CD4-positive, alpha-beta memory T cell (primary cell): ENCODE measurements around the gene HPSE2. TPM values are rescaled to one million over a fixed set of nuclear protein-coding genes. Genes with fewer than 3 reads are reported as not detected.

Experiments
- CTCF ChIA-PET: fragments of 350-600 bp; sonication (Branson Sonifier 250); formaldehyde crosslinking; loops from one replicate; lab custom pipeline; 2021; ENCODE audit warnings: inconsistent platforms; ENCODE audit not compliant: partially characterized antibody; lab: Charles Lee
- POLR2A ChIA-PET: fragments of 350-600 bp; sonication (Branson Sonifier 250); formaldehyde crosslinking; loops from one replicate; lab custom pipeline; 2021; ENCODE audit not compliant: partially characterized antibody; lab: Charles Lee
- DNase-seq, 5 donors: peaks; one replicate each; pipeline versions ENCODE4 v3.0.0 to v3.0.0-alpha.2; 2020 to 2022; ENCODE audit warnings: mixed read lengths in 1 of 5
- H3K27ac ChIP-seq: one replicate; pipeline ENCODE4 v1.7.0; 2013; ENCODE audit warnings: low read depth, low read length
- H3K27me3 ChIP-seq: 2 replicates; pipeline ENCODE4 v1.7.0; 2013; ENCODE audit warnings: mild to moderate bottlenecking, low read length, moderate library complexity; ENCODE audit not compliant: insufficient read depth
- H3K36me3 ChIP-seq: 2 replicates; pipeline ENCODE4 v1.7.0; 2013; ENCODE audit warnings: mild to moderate bottlenecking, low read length, moderate library complexity; ENCODE audit not compliant: insufficient read depth
- H3K4me1 ChIP-seq: 2 replicates; pipeline ENCODE4 v1.7.0; 2013; ENCODE audit warnings: mild to moderate bottlenecking, low read length, moderate library complexity; ENCODE audit not compliant: insufficient read depth
- H3K4me3 ChIP-seq, 2 donors: one replicate each; pipeline ENCODE4 v1.7.0; 2013; ENCODE audit warnings: low read length in 2 of 2, mild to moderate bottlenecking in 1 of 2
- H3K9me3 ChIP-seq, 2 donors: one replicate each; pipeline ENCODE4 v1.7.0; 2013; ENCODE audit warnings: low read length in 2 of 2, control low read depth in 1 of 2; ENCODE audit not compliant: control insufficient read depth in 1 of 2
- H3K27ac Mint-ChIP-seq, 7 donors: one replicate each; pipeline ENCODE4 v1.8.0; 2020 to 2021; ENCODE audit warnings: mixed read lengths in 7 of 7, mild to moderate bottlenecking in 6 of 7, inconsistent platforms in 3 of 7, moderate library complexity in 3 of 7
- H3K27me3 Mint-ChIP-seq, 2 donors: one replicate each; pipeline ENCODE4 v1.8.0; 2020 to 2021; ENCODE audit warnings: mixed read lengths in 2 of 2
- H3K36me3 Mint-ChIP-seq, 2 donors: one replicate each; pipeline ENCODE4 v1.8.0; 2020 to 2021; ENCODE audit warnings: mixed read lengths in 2 of 2, inconsistent platforms in 1 of 2, mild to moderate bottlenecking in 1 of 2
- H3K4me1 Mint-ChIP-seq, 4 donors: one replicate each; pipeline ENCODE4 v1.8.0; 2020 to 2021; ENCODE audit warnings: mixed read lengths in 4 of 4, mild to moderate bottlenecking in 1 of 4
- H3K4me3 Mint-ChIP-seq, 8 donors: one replicate each; pipeline ENCODE4 v1.8.0; 2020 to 2021; ENCODE audit warnings: mixed read lengths in 8 of 8, mild to moderate bottlenecking in 7 of 8, moderate library complexity in 6 of 8, inconsistent platforms in 3 of 8
- H3K9me3 Mint-ChIP-seq, 8 donors: one replicate each; pipeline ENCODE4 v1.8.0; 2020 to 2021; ENCODE audit warnings: mixed read lengths in 8 of 8, mild to moderate bottlenecking in 5 of 8, inconsistent platforms in 3 of 8, moderate library complexity in 1 of 8
- intact Hi-C: fragments of 100-400 bp; cut with micrococcal nuclease; formaldehyde crosslinking; loops from one replicate; pipeline ENCODE4 v1.15.1; 2023
- polyA plus RNA-seq, 2 donors: library from polyadenylated mRNA; unstranded; fragments of 300-500 nt; fragmentation: Illumina TruSeq; gene quantifications; one replicate each; pipeline ENCODE4 v1.2.3, GENCODE V29; 2021
- total RNA-seq, 2 experiments: library from RNA; stranded (reverse); gene quantifications; one replicate each; pipeline ENCODE4 v1.2.3, GENCODE V29; 2021

Gene HPSE2
- total and polyA plus RNA-seq, 4 experiments from 2014 or later, result 0.09 to 0.12 TPM; not detected in 2

GRCh38 chr10:98533241-98533640 is 702.4 kb downstream of the HPSE2 start:
- Mint-ChIP-seq H3K36me3 (no peaks in the 10 kb centered on the region), H3K27me3 (peaks cover 3 to 8% of the 10 kb centered on the region in 2 donors), H3K9me3 (no peaks in the 10 kb centered on the region), H3K4me3 (no peak overlapping the region), H3K27ac (no peak overlapping the region), H3K4me1 (peaks cover 0 to 5% (median 0%) of the 10 kb centered on the region in 4 donors)
- Histone ChIP-seq H3K27me3 (no peaks in the 10 kb centered on the region), H3K36me3 (no peaks in the 10 kb centered on the region), H3K27ac (no peak overlapping the region), H3K4me1 (no peaks in the 10 kb centered on the region), H3K4me3 (no peak overlapping the region), H3K9me3 (no peaks in the 10 kb centered on the region)
- ChIA-PET CTCF (no interaction called here), POLR2A (no interaction called here)
- no peak for DNase-seq
- intact Hi-C loops, result no loop called here

- no peaks in the 10 kb centered on the region for H3K9me3 ChIP-seq
- Mint-ChIP-seq H3K36me3 (no peaks in the 10 kb centered on the region), H3K9me3 (no peaks in the 10 kb centered on the region), H3K27ac (no peak overlapping the region), H3K4me1 (peaks cover 0 to 5% (median 0%) of the 10 kb centered on the region in 4 donors), H3K27me3 (peaks cover 3 to 4% of the 10 kb centered on the region in 2 donors), H3K4me3 (no peak overlapping the region)
- no peak for DNase-seq
- H3K27ac ChIP-seq, result no peak overlapping the region
- intact Hi-C loops, result no loop called here
- CTCF ChIA-PET, result no interaction called here
- H3K4me1 ChIP-seq, result no peaks in the 10 kb centered on the region
- POLR2A ChIA-PET, result no interaction called here
- H3K4me3 ChIP-seq, result no peak overlapping the region
- no peaks in the 10 kb centered on the region for H3K27me3 ChIP-seq
- H3K36me3 ChIP-seq, result no peaks in the 10 kb centered on the region
Measured at GRCh38 chr10:98528805-98529183, 706.9 kb downstream of the HPSE2 start.

GRCh38 chr10:98528166-98528804 is 707.4 kb downstream of the HPSE2 start:
- no peaks in the 10 kb centered on the region for H3K36me3 ChIP-seq
- intact Hi-C loops, result no loop called here
- ChIA-PET CTCF (no interaction called here), POLR2A (no interaction called here)
- no peaks in the 10 kb centered on the region for H3K36me3 Mint-ChIP-seq
- H3K27me3 ChIP-seq, result no peaks in the 10 kb centered on the region
- no peak overlapping the region for H3K27ac Mint-ChIP-seq
- H3K4me3 ChIP-seq, result no peak overlapping the region
- no peaks in the 10 kb centered on the region for H3K9me3 Mint-ChIP-seq
- H3K4me1 ChIP-seq, result no peaks in the 10 kb centered on the region
- peaks cover 0 to 5% (median 0%) of the 10 kb centered on the region in 4 donors for H3K4me1 Mint-ChIP-seq
- H3K9me3 ChIP-seq, result no peaks in the 10 kb centered on the region
- no peak overlapping the region for H3K27ac ChIP-seq
- DNase-seq, result no peak
- peaks cover 3 to 4% of the 10 kb centered on the region in 2 donors for H3K27me3 Mint-ChIP-seq
- H3K4me3 Mint-ChIP-seq, result no peak overlapping the region

- no peak overlapping the region for H3K27ac Mint-ChIP-seq
- DNase-seq, result no peak
- peaks cover 0 to 5% (median 0%) of the 10 kb centered on the region in 4 donors for H3K4me1 Mint-ChIP-seq
- H3K9me3 ChIP-seq, result no peaks in the 10 kb centered on the region
- H3K36me3 Mint-ChIP-seq, result no peaks in the 10 kb centered on the region
- no peaks in the 10 kb centered on the region for H3K36me3 ChIP-seq
- ChIA-PET CTCF (no interaction called here), POLR2A (no interaction called here)
- no peaks in the 10 kb centered on the region for H3K9me3 Mint-ChIP-seq
- H3K27me3 ChIP-seq, result no peaks in the 10 kb centered on the region
- no peak overlapping the region for H3K27ac ChIP-seq
- H3K4me3 Mint-ChIP-seq, result no peak overlapping the region
- intact Hi-C loops, result no loop called here
- H3K27me3 Mint-ChIP-seq, result peaks cover 2% of the 10 kb centered on the region in 2 donors
- no peaks in the 10 kb centered on the region for H3K4me1 ChIP-seq
- H3K4me3 ChIP-seq, result no peak overlapping the region
Measured at GRCh38 chr10:98525969-98526368, 709.7 kb downstream of the HPSE2 start.

- Mint-ChIP-seq H3K4me1 (no peaks in the 10 kb centered on the region), H3K27me3 (peaks cover 1 to 5% of the 10 kb centered on the region in 2 donors), H3K36me3 (no peaks in the 10 kb centered on the region), H3K4me3 (no peak overlapping the region), H3K27ac (no peak overlapping the region), H3K9me3 (no peaks in the 10 kb centered on the region)
- POLR2A ChIA-PET, result no interaction called here
- intact Hi-C loops, result no loop called here
- Histone ChIP-seq H3K27me3 (no peaks in the 10 kb centered on the region), H3K9me3 (no peaks in the 10 kb centered on the region), H3K4me3 (no peak overlapping the region), H3K27ac (no peak overlapping the region), H3K4me1 (no peaks in the 10 kb centered on the region), H3K36me3 (no peaks in the 10 kb centered on the region)
- no peak for DNase-seq
- CTCF ChIA-PET, result no interaction called here
Measured at GRCh38 chr10:98524124-98524523, 711.5 kb downstream of the HPSE2 start.

GRCh38 chr10:98519841-98520240 is 715.8 kb downstream of the HPSE2 start:
- Histone ChIP-seq H3K4me1 (no peaks in the 10 kb centered on the region), H3K27me3 (no peaks in the 10 kb centered on the region), H3K27ac (no peak overlapping the region), H3K4me3 (no peak overlapping the region), H3K36me3 (no peaks in the 10 kb centered on the region), H3K9me3 (no peaks in the 10 kb centered on the region)
- no peak overlapping the region for H3K27ac Mint-ChIP-seq
- no peak for DNase-seq
- H3K9me3 Mint-ChIP-seq, result no peaks in the 10 kb centered on the region
- no peak overlapping the region for H3K4me3 Mint-ChIP-seq
- no peaks in the 10 kb centered on the region for H3K4me1 Mint-ChIP-seq
- ChIA-PET CTCF (no interaction called here), POLR2A (no interaction called here)
- H3K36me3 Mint-ChIP-seq, result no peaks in the 10 kb centered on the region
- intact Hi-C loops, result no loop called here
- H3K27me3 Mint-ChIP-seq, result peaks cover 16 to 19% of the 10 kb centered on the region in 2 donors

GRCh38 chr10:98517672-98518071 is 718.0 kb downstream of the HPSE2 start:
- Mint-ChIP-seq H3K9me3 (peaks cover 0 to 1% (median 0%) of the 10 kb centered on the region in 8 donors), H3K4me3 (no peak overlapping the region), H3K4me1 (peaks cover 0 to 2% (median 0%) of the 10 kb centered on the region in 4 donors), H3K27ac (no peak overlapping the region), H3K27me3 (peaks cover 20% of the 10 kb centered on the region in 2 donors), H3K36me3 (no peaks in the 10 kb centered on the region)
- no peak overlapping the region for H3K4me3 ChIP-seq
- DNase-seq, result no peak
- H3K27me3 ChIP-seq, result no peaks in the 10 kb centered on the region
- CTCF ChIA-PET, result no interaction called here
- POLR2A ChIA-PET, result no interaction called here
- H3K27ac ChIP-seq, result no peak overlapping the region
- no peaks in the 10 kb centered on the region for H3K36me3 ChIP-seq
- no peaks in the 10 kb centered on the region for H3K9me3 ChIP-seq
- intact Hi-C loops, result no loop called here
- no peaks in the 10 kb centered on the region for H3K4me1 ChIP-seq
